Suprapubic skin (tissue), 4 donors: ENCODE data around the gene ARFGAP1. TPM values are rescaled to one million over a fixed set of nuclear protein-coding genes. Genes with fewer than 3 reads are reported as not detected.

Experiments
- DNase-seq, 2 donors: peaks; one replicate each; pipeline ENCODE4 v3.0.0-alpha.2; 2019; ENCODE audit warnings: low spot score in 2 of 2
- H3K27ac ChIP-seq: fragments of 200-600 bp; sonication (generic); one replicate; pipeline ENCODE4 v1.5.1; 2019
- H3K27me3 ChIP-seq: fragments of 200-600 bp; sonication (generic); one replicate; pipeline ENCODE4 v1.5.1; 2019
- H3K36me3 ChIP-seq: fragments of 200-600 bp; sonication (generic); one replicate; pipeline ENCODE4 v1.5.1; 2019
- H3K4me1 ChIP-seq: fragments of 200-600 bp; sonication (generic); one replicate; pipeline ENCODE4 v1.5.1; 2019
- H3K4me3 ChIP-seq: fragments of 200-600 bp; sonication (generic); one replicate; pipeline ENCODE4 v1.5.1; 2019; ENCODE audit warnings: mild to moderate bottlenecking
- H3K9me3 ChIP-seq: fragments of 200-600 bp; sonication (generic); one replicate; pipeline ENCODE4 v1.5.1; 2019
- CTCF ChIP-seq, 2 donors: fragments of 200-600 bp in 1 of 2; fragments of 450-650 bp in 1 of 2; sonication (generic) in 1 of 2; IDR thresholded peaks; one replicate each; pipeline ENCODE4 v1.5.1; 2016 to 2019; ENCODE audit warnings: antibody characterized with exemption in 2 of 2, mild to moderate bottlenecking in 1 of 2, moderate library complexity in 1 of 2
- EP300 ChIP-seq: sonication (generic); formaldehyde crosslinking; IDR thresholded peaks from one replicate; pipeline ENCODE4 v1.6.1; 2017; ENCODE audit warnings: antibody characterized with exemption
- POLR2A ChIP-seq, 2 donors: fragments of 450-650 bp; IDR thresholded peaks; one replicate each; pipeline ENCODE4 v1.6.1; 2017; ENCODE audit warnings: antibody characterized with exemption in 2 of 2, mild to moderate bottlenecking in 2 of 2, moderate library complexity in 2 of 2
- POLR2AphosphoS5 ChIP-seq, 3 donors: sonication (generic); formaldehyde crosslinking; IDR thresholded peaks; one replicate each; pipeline ENCODE4 v1.6.1; 2017; ENCODE audit warnings: antibody characterized with exemption in 3 of 3
- WGBS: methylation state at CpG from one replicate; pipeline ENCODE4 v1.1.5; 2018; 5-methylcytosine and 5-hydroxymethylcytosine counted together
- total RNA-seq, 4 donors: library from RNA; depleted of rRNA; stranded (reverse); fragments of >200 nt; gene quantifications; one replicate each; pipeline ENCODE4 v1.1.0, GENCODE V29; 2016

The ARFGAP1 gene
- total RNA-seq, 4 donors from 2014 or later = 38.6 to 84.9 (median 43.4) TPM

DNA sequence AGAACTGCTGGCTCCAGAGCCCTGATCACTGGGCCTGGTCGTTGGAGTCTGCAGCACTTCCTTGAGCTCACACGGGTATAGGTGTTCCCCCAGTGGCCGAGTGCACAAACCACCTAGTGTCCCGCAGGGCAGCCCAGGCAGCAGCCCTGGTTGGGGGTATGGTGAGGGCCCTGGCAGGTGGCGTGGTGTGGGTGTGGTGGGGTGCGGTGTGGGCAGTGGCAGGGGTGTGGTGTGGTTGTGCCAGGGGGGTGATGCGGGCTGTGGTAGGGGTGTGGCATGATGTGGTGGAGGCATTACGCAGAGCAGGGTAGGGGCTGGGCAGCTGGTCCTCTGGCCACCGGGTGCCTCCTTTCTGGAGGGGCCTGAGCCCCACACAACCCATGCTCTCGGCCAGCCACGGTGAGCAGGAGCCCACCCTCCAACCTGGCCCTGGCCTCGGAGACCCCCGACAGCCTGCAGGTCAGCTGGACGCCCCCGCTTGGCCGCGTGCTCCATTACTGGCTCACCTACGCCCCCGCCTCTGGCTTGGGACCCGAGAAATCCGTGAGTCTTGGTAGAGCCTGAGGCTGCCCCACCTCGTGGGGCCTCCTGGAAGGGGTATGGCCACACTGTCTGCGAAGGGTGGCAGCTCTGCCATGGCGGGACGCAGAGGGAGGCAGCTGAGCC, 40.9 kb downstream of the ARFGAP1 start:
- Histone ChIP-seq H3K4me1 (no peaks in the 10 kb centered on the region), H3K27ac (no peak overlapping the region), H3K27me3 (peaks cover 55% of the 10 kb centered on the region), H3K9me3 (no peaks in the 10 kb centered on the region), H3K36me3 (no peaks in the 10 kb centered on the region), H3K4me3 (no peak overlapping the region)
- no peak for TF ChIP-seq CTCF (IDR thresholded peaks at IDR 0.05)
- no peak for TF ChIP-seq EP300
- TF ChIP-seq POLR2A (IDR thresholded peaks at IDR 0.05) = no peak
- TF ChIP-seq POLR2AphosphoS5 (IDR thresholded peaks at IDR 0.05) = no peak
- WGBS = 46% methylated on average over 6 of the region's 25 CpGs
- DNase-seq = no peak

- Histone ChIP-seq H3K4me1 (no peaks in the 10 kb centered on the region), H3K36me3 (no peaks in the 10 kb centered on the region), H3K4me3 (no peak overlapping the region), H3K27ac (no peak overlapping the region), H3K27me3 (peaks cover 54% of the 10 kb centered on the region), H3K9me3 (no peaks in the 10 kb centered on the region)
- WGBS = 64% methylated on average over 9 of the region's 9 CpGs
- no peak for DNase-seq
- TF ChIP-seq CTCF (IDR thresholded peaks at IDR 0.05) = no peak
- TF ChIP-seq EP300 = no peak
- TF ChIP-seq POLR2A (IDR thresholded peaks at IDR 0.05) = no peak
- no peak for TF ChIP-seq POLR2AphosphoS5 (IDR thresholded peaks at IDR 0.05)
Measured at GRCh38 chr20:63314015-63314471, 41.4 kb downstream of the ARFGAP1 start.

DNA sequence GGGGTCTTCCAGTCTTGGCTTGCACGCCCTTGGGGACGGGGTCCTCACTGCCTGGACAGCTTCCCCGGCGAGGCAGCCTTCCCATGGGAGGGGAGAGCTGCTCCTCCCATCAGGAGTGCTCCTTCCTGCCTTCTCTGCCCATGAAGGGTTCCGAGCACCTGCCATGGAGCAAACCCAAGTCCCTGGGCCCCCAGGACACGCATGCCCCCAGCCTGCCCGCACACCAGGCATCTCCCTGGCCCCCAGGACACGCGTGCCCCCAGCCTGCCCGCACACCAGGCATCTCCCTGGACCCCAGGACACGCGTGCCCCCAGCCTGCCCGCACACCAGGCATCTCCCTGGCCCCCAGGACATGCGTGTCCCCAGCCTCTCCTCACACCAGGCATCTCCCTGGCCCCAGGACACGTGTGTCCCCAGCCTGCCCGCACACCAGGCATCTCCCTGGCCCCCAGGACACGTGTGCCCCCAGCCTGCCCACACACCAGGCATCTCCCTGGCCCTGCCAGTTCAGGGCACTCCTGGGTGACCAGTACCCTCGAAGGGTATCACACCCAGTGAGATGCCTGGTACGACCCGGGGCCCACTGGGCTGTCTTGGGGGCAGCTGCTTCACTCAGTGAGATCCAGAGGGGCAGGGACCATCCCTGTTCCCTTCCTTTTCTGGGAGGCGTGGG, 42.1 kb downstream of the ARFGAP1 start:
- Histone ChIP-seq H3K27me3 (peaks cover 54% of the 10 kb centered on the region), H3K4me3 (no peak overlapping the region)

DNA sequence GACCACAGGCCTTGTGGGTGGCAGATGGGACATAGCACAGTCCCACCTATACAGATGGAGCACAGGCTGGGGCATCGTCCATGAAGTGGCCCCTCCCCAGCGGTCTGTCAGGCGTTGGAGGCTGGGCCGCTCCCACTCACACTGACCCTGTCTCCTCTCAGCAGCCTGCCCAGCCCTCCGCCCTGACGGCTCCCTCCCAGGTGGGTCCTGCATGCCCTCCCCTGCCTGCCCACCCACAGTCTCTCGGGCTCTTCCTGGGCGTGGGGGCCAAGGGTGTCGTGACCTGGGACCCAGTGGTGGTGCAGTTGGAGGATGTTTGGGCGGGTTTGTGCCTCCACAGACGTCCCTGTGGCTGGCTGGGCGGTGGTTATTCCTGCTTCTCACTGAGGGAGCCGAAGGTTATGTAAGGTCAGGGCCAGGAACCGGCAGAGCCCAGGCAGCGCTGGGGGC, 42.7 kb downstream of the ARFGAP1 start:
- H3K36me3 ChIP-seq = no peaks in the 10 kb centered on the region
- DNase-seq = peak in 1 of 2 donors; percentile 59
- peaks cover 55% of the 10 kb centered on the region for H3K27me3 ChIP-seq
- no CpG with 5 or more reads among the region's 15 CpGs for WGBS
- TF ChIP-seq CTCF (IDR thresholded peaks at IDR 0.05) = no peak
- TF ChIP-seq POLR2AphosphoS5 (IDR thresholded peaks at IDR 0.05) = no peak
- no peak for TF ChIP-seq EP300
- TF ChIP-seq POLR2A (IDR thresholded peaks at IDR 0.05) = no peak
- H3K4me3 ChIP-seq = no peak overlapping the region
- H3K9me3 ChIP-seq = no peaks in the 10 kb centered on the region
- H3K27ac ChIP-seq = no peak overlapping the region
- no peaks in the 10 kb centered on the region for H3K4me1 ChIP-seq

More for the DNA sequence above, 42.1 kb downstream of the ARFGAP1 start:
- no peak for TF ChIP-seq POLR2A (IDR thresholded peaks at IDR 0.05)
- no peak for TF ChIP-seq POLR2AphosphoS5 (IDR thresholded peaks at IDR 0.05)
- TF ChIP-seq EP300 = no peak
- TF ChIP-seq CTCF (IDR thresholded peaks at IDR 0.05) = no peak
- DNase-seq = no peak
- H3K27ac ChIP-seq = no peak overlapping the region
- no peaks in the 10 kb centered on the region for H3K4me1 ChIP-seq
- WGBS = 79% methylated on average over 10 of the region's 21 CpGs
- H3K36me3 ChIP-seq = no peaks in the 10 kb centered on the region
- H3K9me3 ChIP-seq = no peaks in the 10 kb centered on the region

DNA sequence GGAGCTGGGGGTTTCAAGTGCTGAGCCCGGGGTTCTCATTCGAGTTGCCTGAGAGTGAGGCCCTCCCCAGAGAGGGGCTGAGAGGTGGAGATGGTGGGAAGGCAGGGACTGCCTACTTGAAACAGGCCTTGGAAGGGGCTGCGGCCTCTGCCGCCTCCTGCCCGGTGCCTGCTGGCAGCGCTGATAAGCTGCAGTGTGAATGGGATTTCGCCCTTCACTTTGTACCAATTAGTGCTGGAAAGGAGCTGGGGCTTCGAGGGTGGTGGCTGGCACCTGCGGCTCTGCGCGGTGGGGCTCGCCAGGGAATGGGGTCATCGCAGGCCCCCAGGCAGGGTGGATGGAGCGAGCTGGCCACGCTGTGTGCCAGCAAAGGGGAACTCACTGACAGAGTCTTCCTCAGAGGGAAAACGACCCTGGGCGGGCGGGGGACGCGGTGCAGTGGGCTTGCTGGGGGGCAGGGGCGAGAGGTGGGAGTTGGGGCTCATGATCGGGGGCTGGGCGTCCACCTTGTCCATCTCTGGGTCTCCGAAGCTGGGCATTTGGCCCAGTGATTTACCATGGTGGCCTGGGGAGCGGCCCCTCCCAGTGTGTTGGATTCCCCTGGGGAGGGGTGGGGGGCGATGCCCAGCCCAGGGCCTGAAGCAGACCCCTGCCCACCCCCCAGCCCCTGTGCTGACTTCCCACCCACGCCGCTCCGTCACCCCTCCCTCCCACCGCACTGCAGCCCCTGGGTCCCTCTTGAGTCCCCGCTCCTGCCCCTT, 43.3 kb downstream of the ARFGAP1 start:
- Histone ChIP-seq H3K27ac (no peak overlapping the region), H3K27me3 (peaks cover 61% of the 10 kb centered on the region), H3K4me3 (no peak overlapping the region), H3K4me1 (no peaks in the 10 kb centered on the region), H3K9me3 (no peaks in the 10 kb centered on the region), H3K36me3 (no peaks in the 10 kb centered on the region)
- WGBS = 77% methylated on average over 7 of the region's 31 CpGs
- DNase-seq = peak in 1 of 2 donors; percentile 54
- no peak for TF ChIP-seq POLR2A (IDR thresholded peaks at IDR 0.05)
- TF ChIP-seq CTCF (IDR thresholded peaks at IDR 0.05) = no peak
- TF ChIP-seq POLR2AphosphoS5 (IDR thresholded peaks at IDR 0.05) = no peak
- TF ChIP-seq EP300 = no peak
